Trophoblast cell (in vitro differentiated cells and primary cell): Measurements from ENCODE around the gene ZNF775.

ENCODE experiments used
- DNase-seq, 2 donors: peaks; one replicate each; pipeline ENCODE4 v3.0.0-alpha.2; 2016
- H2AFZ ChIP-seq: 2 replicates; pipeline ENCODE4 v1.6.1; 2013; ENCODE audit warnings: low read length, moderate library complexity, mild to moderate bottlenecking; ENCODE audit not compliant: insufficient read depth, poor library complexity
- H2AK5ac ChIP-seq: 2 replicates; pipeline ENCODE4 v1.6.1; 2013; ENCODE audit warnings: mild to moderate bottlenecking, low read length
- H2BK120ac ChIP-seq: 2 replicates; pipeline ENCODE4 v1.6.1; 2013; ENCODE audit warnings: low read length, mild to moderate bottlenecking, moderate library complexity; ENCODE audit not compliant: insufficient read depth, poor library complexity
- H2BK12ac ChIP-seq: 2 replicates; pipeline ENCODE4 v1.6.1; 2013; ENCODE audit warnings: mild to moderate bottlenecking, low read length, moderate library complexity
- H2BK5ac ChIP-seq: 2 replicates; pipeline ENCODE4 v1.6.1; 2013; ENCODE audit warnings: low read length, low read depth, moderate library complexity, mild to moderate bottlenecking; ENCODE audit not compliant: poor library complexity
- H3K14ac ChIP-seq: 2 replicates; pipeline ENCODE4 v1.6.1; 2013; ENCODE audit warnings: mild to moderate bottlenecking, low read length
- H3K18ac ChIP-seq: 2 replicates; pipeline ENCODE4 v1.6.1; 2013; ENCODE audit warnings: mild to moderate bottlenecking, low read length
- H3K23ac ChIP-seq: 2 replicates; pipeline ENCODE4 v1.6.1; 2013; ENCODE audit warnings: low read length
- H3K27ac ChIP-seq: 2 replicates; pipeline ENCODE4 v1.5.1; 2013; ENCODE audit warnings: low read depth, mild to moderate bottlenecking, inconsistent platforms, low read length, moderate library complexity
- H3K27me3 ChIP-seq: 2 replicates; pipeline ENCODE4 v1.6.1; 2013; ENCODE audit warnings: inconsistent platforms, mild to moderate bottlenecking, low read length, moderate library complexity; ENCODE audit not compliant: insufficient read depth
- H3K36me3 ChIP-seq, 2 experiments: 1 replicate in 1 of 2; 2 replicates in 1 of 2; pipeline ENCODE4 v1.6.1; 2013; ENCODE audit warnings: low read length in 2 of 2, mild to moderate bottlenecking in 2 of 2, moderate library complexity in 1 of 2; ENCODE audit not compliant: insufficient read depth in 2 of 2, control insufficient read depth in 1 of 2
- H3K4ac ChIP-seq: 2 replicates; pipeline ENCODE4 v1.6.1; 2013; ENCODE audit warnings: low read depth, mild to moderate bottlenecking, low read length, moderate library complexity
- H3K4me1 ChIP-seq, 2 experiments: 1 replicate in 1 of 2; 2 replicates in 1 of 2; pipeline ENCODE4 v1.6.1; 2013; ENCODE audit warnings: low read length in 2 of 2, mild to moderate bottlenecking in 2 of 2, moderate library complexity in 1 of 2; ENCODE audit not compliant: insufficient read depth in 2 of 2, control insufficient read depth in 1 of 2
- H3K4me2 ChIP-seq: 2 replicates; pipeline ENCODE4 v1.6.1; 2013; ENCODE audit warnings: inconsistent platforms, mild to moderate bottlenecking, low read length, moderate library complexity
- H3K4me3 ChIP-seq: 2 replicates; pipeline ENCODE4 v1.5.1; 2013; ENCODE audit warnings: mild to moderate bottlenecking, low read depth, low read length, inconsistent platforms
- H3K79me1 ChIP-seq: one replicate; pipeline ENCODE4 v1.6.1; 2013; ENCODE audit warnings: low read length
- H3K79me2 ChIP-seq: 2 replicates; pipeline ENCODE4 v1.6.1; 2013; ENCODE audit warnings: low read length, mild to moderate bottlenecking; ENCODE audit not compliant: control insufficient read depth, insufficient read depth, poor library complexity
- H3K9ac ChIP-seq: 2 replicates; pipeline ENCODE4 v1.6.1; 2013; ENCODE audit warnings: mild to moderate bottlenecking, low read length
- H3K9me3 ChIP-seq: 2 replicates; pipeline ENCODE4 v1.6.1; 2013; ENCODE audit warnings: low read depth, mild to moderate bottlenecking, control low read depth, inconsistent platforms, low read length; ENCODE audit not compliant: insufficient read depth
- H4K12ac ChIP-seq: 2 replicates; pipeline ENCODE4 v1.6.1; 2013; ENCODE audit warnings: low read depth, mild to moderate bottlenecking, low read length, moderate library complexity
- H4K8ac ChIP-seq: 2 replicates; pipeline ENCODE4 v1.6.1; 2013; ENCODE audit warnings: low read depth, mild to moderate bottlenecking, low read length, moderate library complexity
- H4K91ac ChIP-seq: one replicate; pipeline ENCODE4 v1.6.1; 2013; ENCODE audit warnings: low read depth, mild to moderate bottlenecking, low read length, moderate library complexity
- WGBS: extraction: QIAGEN DNeasy Blood & Tissue Kit; methylation state at CpG from one replicate; pipeline ENCODE4 v1.1.7; 2013; ENCODE audit warnings: missing lambda C conversion rate; ENCODE audit not compliant: insufficient read length, insufficient coverage; ENCODE audit errors: extremely low coverage; 5-methylcytosine and 5-hydroxymethylcytosine counted together

The ZNF775 gene

DNA sequence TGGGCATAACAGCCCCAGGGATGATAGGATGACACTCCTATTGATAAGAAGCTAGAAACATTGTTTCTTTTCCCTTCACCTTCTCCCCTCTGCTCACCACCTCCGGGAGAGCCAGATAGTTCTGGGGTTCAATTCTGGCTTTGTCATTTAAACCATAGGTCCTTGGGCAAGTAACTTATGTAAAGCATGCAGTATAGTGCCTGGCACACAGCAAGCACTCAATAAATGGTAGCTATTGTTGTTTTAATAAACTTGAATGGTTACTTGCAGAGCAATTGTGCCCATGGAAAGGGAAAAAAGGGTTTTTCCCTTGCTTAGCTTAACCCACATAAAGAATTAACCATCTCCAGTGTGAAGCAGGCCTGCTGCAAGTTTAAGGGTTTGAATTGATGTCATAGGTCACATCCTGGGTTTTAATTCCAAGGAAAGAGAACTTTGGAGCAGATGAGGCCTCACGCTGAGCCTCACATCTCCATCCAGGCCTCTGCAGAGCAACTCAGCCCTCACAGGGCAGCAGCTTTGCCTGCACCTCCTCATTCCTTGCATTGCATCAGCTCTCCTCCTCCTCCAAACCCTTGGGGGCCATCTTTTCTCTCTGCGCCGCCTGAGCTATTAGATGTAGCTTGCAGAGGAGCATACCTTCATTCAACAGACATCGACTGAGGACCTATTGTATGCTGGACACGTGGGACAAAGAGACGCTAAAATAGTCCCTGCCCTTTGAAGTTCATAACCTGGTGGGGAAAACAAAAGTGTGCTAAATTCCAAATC, 22.9 kb downstream of the ZNF775 start:
- peak overlapping the region; percentile 66 for H4K8ac ChIP-seq
- H3K18ac ChIP-seq, result peak overlapping the region; percentile 96
- H3K9me3 ChIP-seq, result peaks cover 1% of the 10 kb centered on the region
- WGBS, result no CpG with 5 or more reads among the region's 7 CpGs
- H2BK12ac ChIP-seq, result peak overlapping the region; percentile 78
- H3K79me2 ChIP-seq, result peaks cover 42% of the 10 kb centered on the region
- peaks cover 11 to 13% of the 10 kb centered on the region in 2 experiments for H3K36me3 ChIP-seq
- H3K4me3 ChIP-seq, result no peak overlapping the region
- H3K79me1 ChIP-seq, result peaks cover 74% of the 10 kb centered on the region
- H2BK5ac ChIP-seq, result peak overlapping the region; percentile 98
- H3K9ac ChIP-seq, result no peak overlapping the region
- peak overlapping the region; percentile 99 for H4K91ac ChIP-seq
- peak overlapping the region; percentile 77 for H3K4ac ChIP-seq
- peaks cover 55 to 76% of the 10 kb centered on the region in 2 experiments for H3K4me1 ChIP-seq
- H3K23ac ChIP-seq, result no peak overlapping the region
- H2BK120ac ChIP-seq, result peak overlapping the region; percentile 98
- peak overlapping the region; percentile 93 for H3K27ac ChIP-seq
- no peak for DNase-seq
- peak overlapping the region; percentile 96 for H2AK5ac ChIP-seq
- peak overlapping the region; percentile 40 for H2AFZ ChIP-seq
- H3K27me3 ChIP-seq, result no peaks in the 10 kb centered on the region
- peak overlapping the region; percentile 90 for H3K14ac ChIP-seq
- H4K12ac ChIP-seq, result no peak overlapping the region
- H3K4me2 ChIP-seq, result no peak overlapping the region

DNA sequence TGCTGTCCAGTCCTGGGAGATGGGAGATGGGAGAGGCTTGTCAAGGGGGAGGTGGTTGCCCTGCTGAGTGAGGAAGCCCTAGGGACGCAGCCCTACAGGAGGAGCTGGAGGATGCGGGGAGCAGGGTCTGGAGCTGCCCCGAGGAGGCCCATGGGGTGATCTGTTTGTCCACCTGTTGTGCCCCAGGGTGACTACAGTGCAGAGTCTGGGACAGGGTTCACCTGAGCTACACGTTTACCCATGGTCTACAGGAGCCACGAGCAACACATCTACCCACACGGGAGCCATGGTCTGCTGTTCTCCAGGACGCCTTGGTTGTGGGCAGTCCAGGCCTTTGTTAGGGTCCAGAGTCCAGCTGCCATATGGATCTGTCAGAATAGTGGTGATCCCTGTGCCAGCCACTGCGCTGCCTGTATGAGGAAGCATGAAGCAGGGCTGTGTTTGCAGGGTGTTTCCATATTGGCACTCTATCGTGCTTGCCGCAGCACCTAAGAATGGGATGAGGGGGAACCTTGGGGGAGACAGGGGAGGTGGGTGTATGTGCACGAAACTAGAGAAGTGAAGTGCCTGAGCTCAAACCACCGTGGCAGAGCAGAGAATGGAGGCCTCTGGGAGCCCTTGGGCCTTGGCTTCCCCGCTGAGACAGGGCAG, 23.7 kb downstream of the ZNF775 start:
- Histone ChIP-seq H2AFZ (peak overlapping the region; percentile 40), H3K4ac (peak overlapping the region; percentile 77), H3K18ac (peak overlapping the region; percentile 96), H3K27ac (peak overlapping the region; percentile 93), H3K23ac (no peak overlapping the region), H3K9ac (no peak overlapping the region), H3K36me3 (peaks cover 9% of the 10 kb centered on the region in 2 experiments), H4K12ac (no peak overlapping the region), H2BK5ac (peak overlapping the region; percentile 98), H3K27me3 (no peaks in the 10 kb centered on the region), H3K4me3 (peak overlapping the region; percentile 6), H4K91ac (peak overlapping the region; percentile 99), H2BK12ac (peak overlapping the region; percentile 78), H3K79me2 (peaks cover 42% of the 10 kb centered on the region), H2AK5ac (peak overlapping the region; percentile 96), H3K14ac (peak overlapping the region; percentile 90), H3K9me3 (peaks cover 1% of the 10 kb centered on the region), H3K79me1 (peaks cover 72% of the 10 kb centered on the region), H3K4me1 (peaks cover 54 to 75% of the 10 kb centered on the region in 2 experiments), H2BK120ac (peak overlapping the region; percentile 98), H4K8ac (peak overlapping the region; percentile 91), H3K4me2 (no peak overlapping the region)
- no peak for DNase-seq
- no CpG with 5 or more reads among the region's 13 CpGs for WGBS

DNA sequence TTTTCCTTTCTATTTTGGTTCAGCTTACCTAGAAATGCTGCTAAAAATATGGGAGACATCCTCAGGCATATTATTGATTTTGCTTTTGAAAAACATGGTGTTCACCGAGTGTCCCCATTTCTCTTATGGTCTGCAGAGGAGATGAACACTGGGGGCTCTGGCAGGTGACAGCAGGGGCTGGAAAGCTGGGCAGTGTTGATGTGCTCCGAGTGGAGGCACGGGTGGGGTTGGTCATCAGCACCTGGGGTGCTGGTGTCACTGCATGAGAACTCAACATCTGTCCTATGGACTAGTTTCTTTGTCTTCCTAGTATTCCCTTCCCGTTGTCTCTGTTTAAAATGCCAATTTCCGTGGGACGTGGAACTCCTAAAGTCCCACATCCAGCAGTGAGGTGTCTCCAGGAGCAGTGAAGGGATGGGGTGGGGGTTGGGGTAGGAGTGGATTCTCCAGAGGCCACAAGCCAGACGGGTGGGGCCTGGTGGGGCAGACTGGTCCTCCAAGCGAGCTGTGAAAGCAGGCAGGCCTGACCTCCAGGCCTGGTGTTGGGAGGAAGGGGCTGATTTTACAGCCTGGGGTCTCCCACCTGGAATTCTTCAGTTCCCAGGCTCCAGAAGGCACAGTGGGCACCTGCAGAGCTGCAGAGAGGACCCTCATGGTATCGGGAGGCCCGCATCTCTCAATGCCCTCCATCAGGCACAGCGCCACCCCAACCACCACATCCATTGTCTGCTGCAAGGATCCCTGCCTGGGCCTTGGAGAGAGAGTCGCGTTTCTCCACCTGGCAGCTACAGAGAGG, 24.4 kb downstream of the ZNF775 start:
- Histone ChIP-seq H3K4me2 (peak overlapping the region; percentile 7), H3K9ac (no peak overlapping the region), H3K4me1 (peaks cover 46 to 67% of the 10 kb centered on the region in 2 experiments), H3K36me3 (peaks cover 11 to 13% of the 10 kb centered on the region in 2 experiments), H3K4ac (peak overlapping the region; percentile 77), H3K9me3 (peaks cover 1% of the 10 kb centered on the region), H3K14ac (peak overlapping the region; percentile 43), H3K79me2 (peaks cover 39% of the 10 kb centered on the region), H2AK5ac (peak overlapping the region; percentile 98), H2BK12ac (peak overlapping the region; percentile 78), H4K12ac (peak overlapping the region; percentile 39), H4K91ac (peak overlapping the region; percentile 99), H3K18ac (peak overlapping the region; percentile 96), H2BK120ac (peak overlapping the region; percentile 98), H3K79me1 (peaks cover 64% of the 10 kb centered on the region), H3K23ac (no peak overlapping the region), H3K27ac (peak overlapping the region; percentile 96), H4K8ac (peak overlapping the region; percentile 91), H2AFZ (peak overlapping the region; percentile 52), H2BK5ac (peak overlapping the region; percentile 98), H3K27me3 (no peaks in the 10 kb centered on the region), H3K4me3 (no peak overlapping the region)
- no peak for DNase-seq
- no CpG with 5 or more reads among the region's 13 CpGs for WGBS

DNA sequence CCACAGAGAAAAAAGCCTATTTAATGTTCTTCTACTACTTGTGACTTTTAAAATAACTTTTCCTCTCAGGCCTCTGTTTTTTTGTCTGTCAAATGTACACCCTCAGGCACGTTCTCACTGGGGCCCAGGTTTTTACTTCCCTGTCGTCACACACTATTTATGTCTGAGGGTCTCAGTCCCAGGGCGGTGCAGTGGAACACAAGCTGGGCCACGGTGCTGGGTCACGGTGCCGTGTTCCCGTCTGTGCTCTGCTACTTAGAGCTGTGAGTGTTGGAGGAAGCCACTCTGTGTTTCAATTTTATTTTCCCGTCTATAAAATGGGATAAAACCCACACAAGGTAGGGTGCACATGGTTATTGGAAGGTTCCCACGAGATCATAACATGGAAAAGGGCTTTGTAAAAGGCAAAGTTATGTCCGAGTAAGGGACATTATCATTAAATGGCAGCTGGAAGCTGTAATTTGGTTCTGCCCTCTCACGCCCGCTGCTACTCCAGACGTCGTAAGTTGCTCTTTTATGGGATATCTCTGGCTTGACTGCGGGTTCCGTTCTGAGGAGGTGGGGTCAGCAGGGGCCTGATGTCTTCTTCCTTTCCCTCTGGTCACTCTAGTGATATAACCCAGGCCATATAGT, 25.2 kb downstream of the ZNF775 start:
- peak overlapping the region; percentile 78 for H3K18ac ChIP-seq
- peak overlapping the region; percentile 88 for H2AFZ ChIP-seq
- peak overlapping the region; percentile 99 for H2AK5ac ChIP-seq
- peak overlapping the region; percentile 96 for H3K27ac ChIP-seq
- no peak overlapping the region for H3K4me3 ChIP-seq
- H2BK5ac ChIP-seq, result peak overlapping the region; percentile 98
- H2BK12ac ChIP-seq, result peak overlapping the region; percentile 78
- peaks cover 16 to 18% of the 10 kb centered on the region in 2 experiments for H3K36me3 ChIP-seq
- peak overlapping the region; percentile 92 for H4K12ac ChIP-seq
- H3K23ac ChIP-seq, result no peak overlapping the region
- H3K9me3 ChIP-seq, result peaks cover 1% of the 10 kb centered on the region
- DNase-seq, result no peak
- peak overlapping the region; percentile 99 for H4K91ac ChIP-seq
- H3K4me2 ChIP-seq, result peak overlapping the region; percentile 56
- peak overlapping the region; percentile 95 for H4K8ac ChIP-seq
- H3K27me3 ChIP-seq, result no peaks in the 10 kb centered on the region
- peak overlapping the region; percentile 94 for H3K4ac ChIP-seq
- H3K14ac ChIP-seq, result peak overlapping the region; percentile 91
- peaks cover 41 to 62% of the 10 kb centered on the region in 2 experiments for H3K4me1 ChIP-seq
- peak overlapping the region; percentile 98 for H2BK120ac ChIP-seq
- peak overlapping the region; percentile 84 for H3K9ac ChIP-seq
- H3K79me1 ChIP-seq, result peaks cover 59% of the 10 kb centered on the region
- no CpG with 5 or more reads among the region's 16 CpGs for WGBS
- peaks cover 36% of the 10 kb centered on the region for H3K79me2 ChIP-seq
